ENCODE measurements around the gene CCDC24.

The CCDC24 gene

DNA sequence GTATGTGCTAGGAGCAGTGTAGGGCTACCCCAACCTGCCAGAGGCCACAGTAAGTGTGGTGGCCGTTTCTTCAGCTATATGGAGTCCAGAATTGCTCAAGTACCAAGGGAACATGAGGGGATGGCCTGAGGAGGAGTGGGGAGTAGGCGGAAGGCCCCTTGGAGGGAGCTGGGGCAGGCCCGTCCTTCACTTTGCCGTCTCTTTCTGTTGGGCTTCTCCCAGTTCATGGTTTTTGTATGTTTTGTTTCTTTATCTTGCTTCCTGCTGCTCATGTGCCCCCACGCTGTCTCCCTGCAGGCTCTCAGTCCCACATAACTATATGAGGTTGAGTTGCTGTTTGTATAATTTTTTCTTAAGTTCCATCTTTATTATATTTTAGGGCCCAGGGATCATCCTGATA lies 27.5 kb upstream of the CCDC24 start:
- DNase-seq, result no peak

DNA sequence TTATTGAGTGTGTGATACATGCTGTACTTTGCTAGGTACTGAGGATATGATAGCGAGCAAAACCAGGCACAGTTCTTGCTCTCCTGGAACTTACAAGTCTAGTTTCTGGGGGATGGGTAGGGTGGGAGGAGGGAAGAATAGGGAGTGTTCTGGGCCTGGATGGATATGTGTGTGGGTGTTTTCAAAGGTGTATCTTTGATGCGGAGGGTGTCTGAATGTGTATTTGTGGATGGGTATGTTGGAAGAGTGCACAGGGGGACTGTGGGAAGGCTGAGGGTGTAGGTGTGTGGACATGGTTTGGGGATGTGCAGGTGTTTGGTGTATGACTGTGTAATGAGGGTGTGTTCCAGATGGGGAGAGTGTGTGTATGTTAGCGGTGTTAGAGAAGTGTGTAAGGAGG lies 26.1 kb upstream of the CCDC24 start:
- DNase-seq, result no peak

- no peak for DNase-seq
Observed at GRCh38 chr1:43968348-43968948, 23.0 kb upstream of the CCDC24 start.

- no peak for DNase-seq
Observed at GRCh38 chr1:43969416-43969745, 22.0 kb upstream of the CCDC24 start.

GRCh38 chr1:43969746-43970466 lies 21.5 kb upstream of the CCDC24 start, which contains the start of gene DPH2:
DPH2 (plus strand) TSS chr1:43970010; CDS start chr1:43970176, 166 bp downstream.
- peak; percentile 98 for DNase-seq

DNA sequence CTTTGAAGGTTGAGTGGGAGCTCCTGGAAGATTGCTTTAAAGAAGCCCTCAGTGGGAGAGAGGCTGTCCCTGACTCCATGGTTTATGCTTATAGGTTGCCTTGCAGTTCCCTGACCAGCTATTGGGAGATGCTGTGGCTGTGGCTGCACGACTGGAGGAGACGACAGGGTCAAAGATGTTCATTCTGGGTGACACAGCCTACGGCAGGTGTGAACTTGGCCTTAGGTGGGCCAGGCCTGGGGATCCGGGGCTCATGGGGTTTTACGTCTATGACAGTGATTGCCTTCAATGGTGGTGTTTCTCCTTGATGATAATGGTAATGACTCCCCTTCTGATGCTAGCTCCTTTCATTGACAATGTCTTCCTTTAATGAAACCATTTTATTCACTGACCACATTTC lies 20.9 kb upstream of the CCDC24 start:
- DNase-seq, result no peak

DNA sequence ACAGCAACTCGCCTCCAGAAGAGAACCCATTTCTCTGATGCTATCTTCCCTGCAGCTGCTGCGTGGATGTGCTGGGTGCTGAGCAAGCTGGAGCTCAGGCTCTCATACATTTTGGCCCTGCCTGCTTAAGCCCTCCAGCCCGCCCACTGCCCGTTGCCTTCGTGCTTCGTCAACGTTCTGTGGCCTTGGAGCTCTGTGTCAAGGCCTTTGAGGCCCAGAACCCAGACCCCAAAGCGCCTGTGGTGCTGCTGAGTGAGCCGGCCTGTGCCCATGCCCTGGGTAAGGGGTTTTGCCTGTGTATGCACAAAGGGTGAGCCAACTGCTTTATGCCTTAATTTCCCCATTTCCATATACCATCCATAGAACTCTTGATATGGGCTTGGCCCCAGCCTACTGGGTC lies 20.5 kb upstream of the CCDC24 start:
- no peak for DNase-seq

GRCh38 chr1:43971336-43971980 lies 19.9 kb upstream of the CCDC24 start:
- no peak for DNase-seq

DNA sequence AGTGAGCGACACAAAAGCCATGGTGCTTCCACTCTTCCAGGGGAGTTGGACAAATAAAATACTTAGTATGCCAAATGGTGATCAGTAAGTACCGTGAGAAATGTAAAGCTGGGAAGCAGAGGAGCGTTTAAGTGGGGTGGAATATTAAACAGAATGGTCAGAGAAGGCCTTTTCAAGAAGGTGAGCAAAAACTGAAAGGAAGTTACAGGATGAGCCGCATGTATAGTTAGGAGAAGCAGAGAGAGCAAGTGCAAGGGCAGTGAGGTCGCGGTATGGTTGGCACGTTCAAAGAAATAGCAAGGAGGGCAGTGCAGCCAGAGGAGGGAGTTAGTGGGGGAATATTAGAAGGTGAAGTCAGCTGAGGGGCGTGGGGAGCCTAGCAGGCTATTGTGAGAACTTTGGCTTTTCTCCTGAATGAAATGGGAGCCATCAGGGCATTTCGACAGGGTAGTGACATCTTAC lies 17.4 kb upstream of the CCDC24 start:
- no peak for DNase-seq

DNA sequence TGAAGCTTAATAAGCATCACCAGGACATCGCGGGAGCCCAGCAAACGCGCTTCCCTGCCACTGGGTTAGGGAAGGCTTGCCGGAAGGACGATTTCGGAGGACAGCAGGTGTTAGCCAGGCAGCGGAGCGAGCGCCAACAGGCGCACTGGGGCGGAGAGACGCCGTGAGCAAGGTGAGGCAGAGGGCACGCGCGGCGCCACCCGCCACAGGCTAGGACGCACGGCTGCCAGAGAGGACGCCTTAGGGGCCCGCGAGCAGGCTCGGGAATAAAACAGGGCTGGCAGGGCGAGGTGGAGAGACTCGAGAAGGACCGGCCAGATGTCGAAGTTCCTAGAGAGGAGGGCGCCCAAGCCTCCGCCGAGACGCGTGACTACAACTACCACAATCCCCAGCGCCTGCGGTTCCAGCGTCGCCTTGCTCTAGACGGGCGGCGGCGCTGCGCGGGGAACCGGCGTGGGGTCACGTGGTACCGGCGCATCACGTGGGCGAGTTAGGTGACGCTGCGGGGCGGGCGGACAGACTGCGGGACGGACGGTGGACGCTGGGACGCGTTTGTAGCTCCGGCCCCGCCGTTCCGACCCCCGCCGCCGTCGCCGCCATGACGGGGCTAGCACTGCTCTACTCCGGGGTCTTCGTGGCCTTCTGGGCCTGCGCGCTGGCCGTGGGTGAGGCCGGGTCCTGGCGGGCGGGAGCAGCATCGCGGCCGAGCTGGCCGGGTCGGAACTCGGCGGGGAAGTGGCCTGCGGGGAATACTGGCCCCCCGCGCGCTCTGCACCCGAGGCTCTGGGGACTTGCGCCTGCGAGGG lies 16.8 kb upstream of the CCDC24 start, which contains the start of gene ATP6V0B:
TSS of gene ATP6V0B (plus strand) at position 518 of the 806 bp plus-strand sequence. CDS start at position 599, 81 bp downstream.
- DNase-seq, result peak; percentile 95

GRCh38 chr1:43975249-43975961 lies 16.0 kb upstream of the CCDC24 start:
- no peak for DNase-seq

GRCh38 chr1:43976045-43976444 lies 15.4 kb upstream of the CCDC24 start:
- no peak for DNase-seq

- no peak for DNase-seq
Observed at GRCh38 chr1:43976890-43977289, 14.5 kb upstream of the CCDC24 start.

DNA sequence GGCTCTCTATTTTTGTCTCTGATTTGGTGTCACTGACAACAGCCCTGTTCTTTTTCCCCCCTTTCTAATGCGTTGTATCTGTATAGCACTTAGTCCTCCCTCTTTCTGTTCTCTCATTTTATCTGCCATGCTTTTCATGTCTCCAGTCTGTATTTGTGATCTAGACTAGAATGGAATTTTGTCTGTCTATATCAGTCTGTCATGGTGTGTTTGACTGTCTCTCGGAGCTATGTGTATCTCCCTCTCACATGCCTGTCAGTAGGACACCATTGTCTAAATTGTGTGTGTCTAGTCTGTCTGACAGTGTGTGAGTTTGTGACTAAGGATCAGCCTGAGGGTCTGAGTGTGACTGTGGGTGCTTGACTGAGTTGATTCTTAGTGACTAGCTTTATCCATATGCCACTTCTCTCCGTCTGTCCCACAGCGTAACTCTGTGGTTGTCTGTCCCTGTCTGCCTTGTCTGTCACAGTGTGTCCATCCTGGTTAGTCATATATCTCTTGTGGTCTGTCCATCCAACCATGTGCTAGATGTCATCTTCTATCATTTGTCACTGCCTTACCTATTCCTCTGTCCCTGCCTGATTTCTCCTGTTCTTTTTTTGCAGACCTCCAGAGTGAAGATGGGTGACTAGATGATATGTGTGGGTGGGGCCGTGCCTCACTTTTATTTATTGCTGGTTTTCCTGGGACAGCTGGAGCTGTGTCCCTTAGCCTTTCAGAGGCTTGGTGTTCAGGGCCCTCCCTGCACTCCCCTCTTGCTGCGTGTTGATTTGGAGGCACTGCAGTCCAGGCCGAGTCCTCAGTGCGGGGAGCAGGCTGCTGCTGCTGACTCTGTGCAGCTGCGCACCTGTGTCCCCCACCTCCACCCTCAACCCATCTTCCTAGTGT lies 13.8 kb upstream of the CCDC24 start:
- no peak for DNase-seq

- DNase-seq, result no peak
Observed at GRCh38 chr1:43978264-43978550, 13.2 kb upstream of the CCDC24 start.

DNA sequence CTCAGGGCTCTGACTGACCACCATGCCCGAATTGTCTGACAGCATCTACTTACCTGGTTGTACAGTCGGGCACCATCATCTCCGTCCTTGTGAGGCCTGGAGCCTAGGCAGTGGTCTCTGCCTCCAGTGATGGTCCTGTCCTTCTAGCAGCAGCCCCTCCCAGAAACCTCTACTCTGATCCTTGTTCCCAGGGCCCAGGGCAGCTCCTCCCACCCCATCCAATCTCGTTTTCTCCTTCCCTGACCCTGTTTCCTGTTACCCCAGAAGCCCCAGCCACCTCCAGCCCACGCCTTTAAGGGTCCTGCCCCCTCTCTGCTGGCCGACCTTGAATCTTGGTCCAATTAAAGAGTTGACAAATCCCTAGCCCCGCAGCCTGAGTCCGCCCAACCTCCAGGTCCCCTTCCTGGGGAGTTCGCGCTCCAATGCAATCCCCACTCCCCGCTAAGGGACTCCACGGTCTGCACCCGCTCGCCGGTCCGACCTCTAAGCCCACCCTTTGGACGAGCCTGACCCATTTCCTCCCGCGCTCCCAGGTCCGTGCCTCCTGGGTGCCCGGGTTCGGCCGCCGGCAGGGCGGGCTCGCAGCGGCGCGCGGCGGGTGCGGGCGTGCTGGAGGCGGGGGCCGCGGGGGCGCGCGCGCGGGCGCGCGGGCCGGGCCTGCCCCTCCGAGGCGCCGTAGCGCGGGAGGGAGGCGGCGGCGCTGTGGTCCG lies 12.7 kb upstream of the CCDC24 start, which contains the start of gene B4GALT2:
TSS of gene B4GALT2 (plus strand) at position 660 of the 710 bp plus-strand sequence. CDS start 1,951 bp downstream, outside the sequence.
- peak; percentile 19 for DNase-seq

- DNase-seq, result no peak
Observed at GRCh38 chr1:43979261-43979527, 12.2 kb upstream of the CCDC24 start.

GRCh38 chr1:43979528-43980254 lies 11.7 kb upstream of the CCDC24 start:
- DNase-seq, result peak; percentile 10

DNA sequence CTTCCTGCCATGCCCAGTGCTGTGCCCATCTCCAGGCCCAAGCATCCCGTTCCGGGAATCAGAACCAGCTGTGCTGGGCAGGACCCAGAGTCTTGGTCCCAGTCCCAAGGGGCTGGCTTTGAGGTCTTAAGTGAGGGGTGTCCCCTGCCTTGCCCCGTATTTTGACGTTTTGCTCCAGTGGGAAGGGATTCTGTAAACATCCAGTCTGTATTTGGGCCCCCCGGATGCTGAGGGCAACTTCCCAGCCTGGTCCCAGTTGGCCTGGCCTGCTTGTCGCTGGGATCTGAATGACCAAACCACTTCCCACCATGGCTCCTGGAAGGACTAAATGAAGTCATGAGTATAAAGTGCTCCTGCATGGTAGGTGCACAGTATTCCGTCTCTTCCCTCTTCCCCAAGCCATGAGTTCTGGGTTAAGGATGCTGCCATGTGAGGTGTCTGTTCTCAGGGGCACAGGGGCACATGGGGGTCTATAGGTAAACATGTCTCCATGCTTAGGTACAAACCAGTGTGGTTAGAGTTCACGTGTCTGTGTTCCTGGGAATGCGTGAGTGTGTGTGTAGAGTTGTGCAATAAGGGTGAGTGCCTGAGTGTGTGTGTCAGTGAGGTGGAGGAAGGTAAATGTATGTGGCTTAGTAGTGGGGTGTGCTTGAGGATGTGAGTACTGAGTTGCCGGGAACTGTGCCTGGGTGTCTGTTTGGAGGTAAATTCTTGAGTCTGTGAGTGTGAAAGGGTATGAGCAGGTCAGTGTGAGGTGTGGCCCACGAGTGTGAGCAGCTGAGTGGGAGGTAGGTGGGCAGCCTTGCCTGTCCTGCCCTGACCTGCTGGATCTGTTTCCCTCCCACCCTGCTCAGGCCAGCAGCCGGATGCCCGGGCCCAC lies 10.9 kb upstream of the CCDC24 start:
- DNase-seq, result no peak

DNA sequence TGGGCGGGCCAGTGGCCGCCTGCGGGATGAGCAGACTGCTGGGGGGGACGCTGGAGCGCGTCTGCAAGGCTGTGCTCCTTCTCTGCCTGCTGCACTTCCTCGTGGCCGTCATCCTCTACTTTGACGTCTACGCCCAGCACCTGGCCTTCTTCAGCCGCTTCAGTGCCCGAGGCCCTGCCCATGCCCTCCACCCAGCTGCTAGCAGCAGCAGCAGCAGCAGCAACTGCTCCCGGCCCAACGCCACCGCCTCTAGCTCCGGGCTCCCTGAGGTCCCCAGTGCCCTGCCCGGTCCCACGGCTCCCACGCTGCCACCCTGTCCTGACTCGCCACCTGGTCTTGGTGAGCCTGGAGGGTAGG lies 10.3 kb upstream of the CCDC24 start:
- DNase-seq, result no peak

Measured in stimulated activated naive CD4-positive, alpha-beta T cell treated with Interleukin-2 at 50 U/mL for 16 hours (primary cell).